ENCODE results near the gene ID2. TPM values are rescaled to one million over a fixed set of nuclear protein-coding genes. Genes with fewer than 3 reads are reported as not detected.
A peak's percentile ranks its signal among the peaks of the same experiment; 100 is the strongest.

The ID2 gene
- total RNA-seq, 4 donors from 2014 or later: 329 to 437 (median 382) TPM

GRCh38 chr2:8667896-8668512, 13.9 kb upstream of the ID2 start:
- in situ Hi-C loops (cut with MboI; ENCODE audit: low pct_ligation_motif_present in 1 of 4, low pct_unique_long_range_greater_than_20kb in 1 of 4, low sequenced_read_pairs in 3 of 4): no loop called here

GRCh38 chr2:8669157-8669817, 12.6 kb upstream of the ID2 start:
- H3K27me3 ChIP-seq: no peaks in the 10 kb centered on the region
- no peaks in the 10 kb centered on the region for H3K36me3 ChIP-seq
- H3K27ac ChIP-seq: peak overlapping the region in 1 of 4 donors; percentile 3
- WGBS, 2 donors (ENCODE audit: low coverage in 1 of 2): 71% methylated on average over 3 of the region's 3 CpGs; no CpG with 5 or more reads in 1 of the 2 donors
- in situ Hi-C loops (cut with MboI; ENCODE audit: low pct_ligation_motif_present in 1 of 4, low pct_unique_long_range_greater_than_20kb in 1 of 4, low sequenced_read_pairs in 3 of 4): no loop called here
- H3K4me3 ChIP-seq: no peak overlapping the region
- TF ChIP-seq CTCF (IDR thresholded peaks at IDR 0.05): no peak
- no peak for TF ChIP-seq POLR2AphosphoS5 (IDR thresholded peaks at IDR 0.05)
- TF ChIP-seq EP300 (IDR thresholded peaks at IDR 0.05; ENCODE audit: low read depth): no peak
- no peak for TF ChIP-seq POLR2A (IDR thresholded peaks at IDR 0.05)
- H3K9me3 ChIP-seq: peaks cover 4 to 6% of the 10 kb centered on the region in 2 donors
- intact Hi-C loops (cut with DNase I; ENCODE audit: low total_unique reads): no loop called here
- H3K4me1 ChIP-seq: peaks cover 0 to 7% (median 0%) of the 10 kb centered on the region in 4 donors
- DNase-seq: no peak

More at GRCh38 chr2:8667896-8668512, 13.9 kb upstream of the ID2 start:
- Histone ChIP-seq H3K9me3 (no peaks in the 10 kb centered on the region), H3K27ac (no peak overlapping the region), H3K4me3 (no peak overlapping the region), H3K4me1 (peaks cover 0 to 7% (median 0%) of the 10 kb centered on the region in 4 donors), H3K27me3 (no peaks in the 10 kb centered on the region), H3K36me3 (no peaks in the 10 kb centered on the region)
- TF ChIP-seq POLR2A (IDR thresholded peaks at IDR 0.05) (no peak), CTCF (IDR thresholded peaks at IDR 0.05) (no peak), POLR2AphosphoS5 (IDR thresholded peaks at IDR 0.05) (no peak), EP300 (IDR thresholded peaks at IDR 0.05; ENCODE audit: low read depth) (no peak)
- intact Hi-C loops (cut with DNase I; ENCODE audit: low total_unique reads): no loop called here
- no peak for DNase-seq
- WGBS, 2 donors (ENCODE audit: low coverage in 1 of 2): 81 to 89% methylated on average over 6 of the region's 6 CpGs

- Histone ChIP-seq H3K36me3 (no peaks in the 10 kb centered on the region), H3K27me3 (no peaks in the 10 kb centered on the region), H3K4me3 (no peak overlapping the region), H3K27ac (no peak overlapping the region), H3K4me1 (peaks cover 0 to 7% (median 0%) of the 10 kb centered on the region in 4 donors), H3K9me3 (peaks cover 10 to 12% of the 10 kb centered on the region in 2 donors)
- in situ Hi-C loops (cut with MboI; ENCODE audit: low pct_ligation_motif_present in 1 of 4, low pct_unique_long_range_greater_than_20kb in 1 of 4, low sequenced_read_pairs in 3 of 4): no loop called here
- no peak for DNase-seq
- TF ChIP-seq POLR2AphosphoS5 (IDR thresholded peaks at IDR 0.05) (no peak), EP300 (IDR thresholded peaks at IDR 0.05; ENCODE audit: low read depth) (no peak), POLR2A (IDR thresholded peaks at IDR 0.05) (no peak), CTCF (IDR thresholded peaks at IDR 0.05) (no peak)
- intact Hi-C loops (cut with DNase I; ENCODE audit: low total_unique reads): no loop called here
- 94 to 95% methylated on average over 5 to 7 of the region's 7 CpGs for WGBS, 2 donors (ENCODE audit: low coverage in 1 of 2)
Observed at GRCh38 chr2:8670580-8670979, 11.3 kb upstream of the ID2 start.

- TF ChIP-seq EP300 (IDR thresholded peaks at IDR 0.05; ENCODE audit: low read depth) (no peak), POLR2A (IDR thresholded peaks at IDR 0.05) (no peak), POLR2AphosphoS5 (IDR thresholded peaks at IDR 0.05) (no peak), CTCF (IDR thresholded peaks at IDR 0.05) (no peak)
- in situ Hi-C loops (cut with MboI; ENCODE audit: low pct_ligation_motif_present in 1 of 4, low pct_unique_long_range_greater_than_20kb in 1 of 4, low sequenced_read_pairs in 3 of 4) (no loop called here), intact Hi-C loops (cut with DNase I; ENCODE audit: low total_unique reads) (no loop called here)
- Histone ChIP-seq H3K27ac (no peak overlapping the region), H3K27me3 (peaks cover 2% of the 10 kb centered on the region), H3K36me3 (no peaks in the 10 kb centered on the region), H3K4me1 (peaks cover 3 to 11% (median 3%) of the 10 kb centered on the region in 4 donors), H3K9me3 (peaks cover 10 to 12% of the 10 kb centered on the region in 2 donors), H3K4me3 (no peak overlapping the region)
- 88% methylated on average over 8 of the region's 8 CpGs; no CpG with 5 or more reads in 1 of the 2 donors for WGBS, 2 donors (ENCODE audit: low coverage in 1 of 2)
- no peak for DNase-seq
Observed at GRCh38 chr2:8671176-8671575, 10.7 kb upstream of the ID2 start.

All from transverse colon (tissue), 4 donors.